B cell (primary cell): Measurements from ENCODE around the gene TRMT112. TPM values are rescaled to one million over a fixed set of nuclear protein-coding genes. Genes with fewer than 3 reads are reported as not detected.

Experiments
- ATAC-seq: fragments of 200-7000 bp; cut with Tn5 transposase; one replicate; pipeline ENCODE4 v1.10.0; 2021; ENCODE audit warnings: low read depth, mild to moderate bottlenecking, moderate number of reproducible peaks, moderate library complexity
- CTCF ChIA-PET: fragments of 350-600 bp; sonication (Branson Sonifier 250); formaldehyde crosslinking; loops from one replicate; lab custom pipeline; 2021; ENCODE audit warnings: antibody characterized with exemption, inconsistent platforms; lab: Charles Lee
- POLR2A ChIA-PET: fragments of 350-600 bp; sonication (Branson Sonifier 250); formaldehyde crosslinking; loops from one replicate; lab custom pipeline; 2021; ENCODE audit warnings: antibody characterized with exemption; lab: Charles Lee
- DNase-seq: peaks from one replicate; pipeline ENCODE4 v3.0.0; 2013
- H2AFZ ChIP-seq: 2 replicates; pipeline ENCODE4 v1.6.1; 2012; ENCODE audit warnings: mild to moderate bottlenecking, low read depth, low read length; ENCODE audit not compliant: insufficient read depth, poor library complexity, severe bottlenecking
- H3K27ac ChIP-seq, 2 donors: 1 replicate in 1 of 2; 2 replicates in 1 of 2; pipeline ENCODE4 v1.5.1; 2012 to 2013; ENCODE audit warnings: low read length in 2 of 2, mild to moderate bottlenecking in 2 of 2, moderate library complexity in 1 of 2
- H3K27me3 ChIP-seq, 4 experiments: fragments of 200-600 bp in 1 of 4; sonication (generic) in 1 of 4; replicated peaks in 1 of 4; 1 replicate in 2 of 4; 2 replicates in 2 of 4; pipeline versions ENCODE4 v1.6.1 to v1.7.0; 2013 to 2016; ENCODE audit warnings: low read length in 3 of 4, mild to moderate bottlenecking in 2 of 4, mixed read lengths in 1 of 4, moderate library complexity in 1 of 4; ENCODE audit not compliant: insufficient read depth in 4 of 4, control insufficient read depth in 3 of 4; ENCODE audit errors: control extremely low read depth in 1 of 4
- H3K36me3 ChIP-seq, 2 experiments: replicated peaks in 1 of 2; 1 replicate in 1 of 2; 2 replicates in 1 of 2; pipeline versions ENCODE4 v1.6.1 to v1.7.1; 2013; ENCODE audit warnings: low read length in 1 of 2; ENCODE audit not compliant: insufficient read depth in 2 of 2, control insufficient read depth in 1 of 2; ENCODE audit errors: control extremely low read depth in 1 of 2, extremely low read depth in 1 of 2
- H3K4me1 ChIP-seq, 2 donors: fragments of 200-600 bp in 1 of 2; sonication (generic) in 1 of 2; 1 replicate in 1 of 2; 2 replicates in 1 of 2; pipeline versions ENCODE4 v1.5.1 to v1.6.1; 2013 to 2017; ENCODE audit warnings: low read length in 2 of 2; ENCODE audit not compliant: control insufficient read depth in 2 of 2, insufficient read depth in 2 of 2
- H3K4me2 ChIP-seq: replicated peaks from 2 replicates; pipeline ENCODE3; 2012; ENCODE audit warnings: mild to moderate bottlenecking, low read depth, low read length; ENCODE audit not compliant: poor library complexity, severe bottlenecking
- H3K4me3 ChIP-seq, 5 experiments: fragments of 200-600 bp in 1 of 5; sonication (generic) in 1 of 5; 1 replicate in 3 of 5; 2 replicates in 2 of 5; pipeline versions ENCODE4 v1.5.1 to v1.7.0; 2011 to 2016; ENCODE audit warnings: low read length in 4 of 5, mild to moderate bottlenecking in 4 of 5, low read depth in 2 of 5, control low read depth in 1 of 5, moderate library complexity in 1 of 5; ENCODE audit not compliant: insufficient read depth in 1 of 5; ENCODE audit errors: control extremely low read depth in 1 of 5, extremely low read depth in 1 of 5
- H3K79me2 ChIP-seq: fragments of 200-600 bp; sonication (generic); one replicate; pipeline ENCODE4 v1.6.0; 2016; ENCODE audit warnings: low read length; ENCODE audit not compliant: control insufficient read depth, insufficient read depth
- H3K9ac ChIP-seq: fragments of 200-600 bp; sonication (generic); 2 replicates; pipeline ENCODE4 v1.6.1; 2017; ENCODE audit warnings: mild to moderate bottlenecking, low read length, moderate library complexity
- H3K9me3 ChIP-seq, 3 donors: one replicate each; pipeline versions ENCODE4 v1.6.1 to v1.7.1; 2013; ENCODE audit warnings: low read length in 2 of 3; ENCODE audit not compliant: control insufficient read depth in 2 of 3, insufficient read depth in 1 of 3; ENCODE audit errors: control extremely low read depth in 1 of 3
- H4K20me1 ChIP-seq: 2 replicates; pipeline ENCODE4 v1.6.0; 2012; ENCODE audit warnings: mild to moderate bottlenecking, low read length; ENCODE audit not compliant: insufficient read depth, control insufficient read depth, poor library complexity, severe bottlenecking
- H3K27ac Mint-ChIP-seq: one replicate; pipeline ENCODE4 v1.8.0; 2021; ENCODE audit warnings: mixed read lengths
- H3K27me3 Mint-ChIP-seq: one replicate; pipeline ENCODE4 v1.8.0; 2021; ENCODE audit warnings: mixed read lengths
- H3K4me1 Mint-ChIP-seq: one replicate; pipeline ENCODE4 v1.8.0; 2021; ENCODE audit warnings: mixed read lengths
- H3K4me3 Mint-ChIP-seq: one replicate; pipeline ENCODE4 v1.8.0; 2021; ENCODE audit warnings: mixed read lengths
- H3K9me3 Mint-ChIP-seq: one replicate; pipeline ENCODE4 v1.8.0; 2022; ENCODE audit warnings: mixed read lengths; ENCODE audit not compliant: insufficient read depth
- EZH2 ChIP-seq: IDR thresholded peaks from 2 replicates; pipeline ENCODE4 v1.6.1; 2012; ENCODE audit warnings: borderline replicate concordance, low read depth, mild to moderate bottlenecking, moderate library complexity, low read length; ENCODE audit not compliant: insufficient read depth, poor library complexity, severe bottlenecking
- whole genome bisulfite sequencing: methylation state at CpG from one replicate; pipeline ENCODE4 v1.1.5; 2013; ENCODE audit warnings: missing lambda C conversion rate; ENCODE audit not compliant: insufficient coverage; 5-methylcytosine and 5-hydroxymethylcytosine counted together
- intact Hi-C: fragments of 100-400 bp; cut with micrococcal nuclease; formaldehyde crosslinking; loops from one replicate; pipeline ENCODE4 v1.10.0; 2022
- polyA plus RNA-seq: library from polyadenylated mRNA; depleted of rRNA; stranded (reverse); fragments of >200 nt; gene quantifications from 2 replicates; pipeline ENCODE4 v1.2.3, GENCODE V29; 2012
- total RNA-seq, 2 donors: library from RNA; stranded (reverse); fragments of 120-200 nt in 1 of 2; gene quantifications; 1 replicate in 1 of 2; 2 replicates in 1 of 2; pipeline versions ENCODE4 v1.2.3 to v1.2.4, GENCODE V29; 2013 to 2022
- TF ChIP-seq, protein P1 (sequence below): fragments of 200-600 bp; IDR thresholded peaks from one replicate; pipeline ENCODE4 v1.8.0; 2022; ENCODE audit warnings: antibody characterized with exemption, mild to moderate bottlenecking

The TRMT112 gene
- total and polyA plus RNA-seq, 2 donors (not counting 1 experiment from before 2014, with no cell fraction given), result 133 to 231 TPM

DNA sequence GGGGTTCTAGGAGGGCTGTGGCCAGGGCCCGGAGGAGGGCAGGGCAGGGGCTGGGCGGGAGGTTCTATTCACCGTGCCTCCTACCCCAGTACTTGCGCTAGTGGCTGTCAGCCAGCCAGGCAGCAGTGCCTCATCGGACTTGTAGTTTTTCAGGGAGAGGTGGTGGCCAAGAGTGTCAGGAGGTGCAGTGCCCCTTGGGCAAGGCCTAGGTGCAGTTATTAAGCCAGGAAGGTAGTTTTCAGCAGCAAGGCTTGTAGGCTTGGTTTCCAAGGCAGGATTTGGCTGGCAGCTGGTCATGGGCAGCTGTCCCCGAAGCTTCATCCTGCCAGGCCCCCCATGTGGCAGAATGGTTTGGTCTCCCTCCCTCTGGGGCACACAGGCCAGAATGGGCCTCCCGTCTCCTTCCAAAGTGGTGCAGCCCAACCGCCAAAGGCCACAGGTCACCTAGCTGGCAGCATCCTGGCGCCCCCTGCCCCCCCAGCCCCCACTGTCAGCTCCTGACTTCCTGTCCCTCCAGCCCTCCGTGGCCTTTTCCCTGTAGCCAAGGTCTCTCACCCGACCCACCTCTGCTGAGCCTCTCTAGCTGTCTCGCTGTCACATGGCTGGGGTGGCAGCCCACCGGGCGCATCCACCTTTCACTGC is 31.1 kb upstream of the TRMT112 start:
- H3K9me3 Mint-ChIP-seq, result no peaks in the 10 kb centered on the region
- 92% methylated on average over 14 of the region's 14 CpGs for WGBS
- CTCF ChIA-PET, result interaction anchor here (1.4 to 3.7 kb wide), 2 partner anchors 16 to 31 kb away, joined by 3 to 16 read pairs; partner anchors contain the start of genes PRDX5 and TRMT112
- Histone ChIP-seq H3K9ac (no peak overlapping the region), H3K9me3 (no peaks in the 10 kb centered on the region), H3K27me3 (no peaks in the 10 kb centered on the region), H3K27ac (no peak overlapping the region), H3K79me2 (peaks cover 6% of the 10 kb centered on the region), H2AFZ (no peak overlapping the region), H3K4me2 (no peak overlapping the region), H3K4me1 (no peaks in the 10 kb centered on the region), H3K36me3 (peaks cover 4 to 37% of the 10 kb centered on the region in 2 experiments), H3K4me3 (no peak overlapping the region), H4K20me1 (peaks cover 22% of the 10 kb centered on the region)
- POLR2A ChIA-PET, result interaction anchor here (0.7 to 1.7 kb wide), 2 partner anchors 31 to 384 kb away, joined by 7 to 8 read pairs; partner anchors contain the start of genes PRDX5 and TRMT112
- H3K27ac Mint-ChIP-seq, result no peak overlapping the region
- intact Hi-C loops, result no loop called here
- no peak overlapping the region for H3K4me3 Mint-ChIP-seq
- no peak for ATAC-seq
- TF ChIP-seq EZH2, result no peak
- TF ChIP-seq, protein P1, sequence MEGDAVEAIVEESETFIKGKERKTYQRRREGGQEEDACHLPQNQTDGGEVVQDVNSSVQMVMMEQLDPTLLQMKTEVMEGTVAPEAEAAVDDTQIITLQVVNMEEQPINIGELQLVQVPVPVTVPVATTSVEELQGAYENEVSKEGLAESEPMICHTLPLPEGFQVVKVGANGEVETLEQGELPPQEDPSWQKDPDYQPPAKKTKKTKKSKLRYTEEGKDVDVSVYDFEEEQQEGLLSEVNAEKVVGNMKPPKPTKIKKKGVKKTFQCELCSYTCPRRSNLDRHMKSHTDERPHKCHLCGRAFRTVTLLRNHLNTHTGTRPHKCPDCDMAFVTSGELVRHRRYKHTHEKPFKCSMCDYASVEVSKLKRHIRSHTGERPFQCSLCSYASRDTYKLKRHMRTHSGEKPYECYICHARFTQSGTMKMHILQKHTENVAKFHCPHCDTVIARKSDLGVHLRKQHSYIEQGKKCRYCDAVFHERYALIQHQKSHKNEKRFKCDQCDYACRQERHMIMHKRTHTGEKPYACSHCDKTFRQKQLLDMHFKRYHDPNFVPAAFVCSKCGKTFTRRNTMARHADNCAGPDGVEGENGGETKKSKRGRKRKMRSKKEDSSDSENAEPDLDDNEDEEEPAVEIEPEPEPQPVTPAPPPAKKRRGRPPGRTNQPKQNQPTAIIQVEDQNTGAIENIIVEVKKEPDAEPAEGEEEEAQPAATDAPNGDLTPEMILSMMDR, result no peak
- H3K4me1 Mint-ChIP-seq, result peaks cover 3% of the 10 kb centered on the region
- DNase-seq, result no peak
- no peaks in the 10 kb centered on the region for H3K27me3 Mint-ChIP-seq

DNA sequence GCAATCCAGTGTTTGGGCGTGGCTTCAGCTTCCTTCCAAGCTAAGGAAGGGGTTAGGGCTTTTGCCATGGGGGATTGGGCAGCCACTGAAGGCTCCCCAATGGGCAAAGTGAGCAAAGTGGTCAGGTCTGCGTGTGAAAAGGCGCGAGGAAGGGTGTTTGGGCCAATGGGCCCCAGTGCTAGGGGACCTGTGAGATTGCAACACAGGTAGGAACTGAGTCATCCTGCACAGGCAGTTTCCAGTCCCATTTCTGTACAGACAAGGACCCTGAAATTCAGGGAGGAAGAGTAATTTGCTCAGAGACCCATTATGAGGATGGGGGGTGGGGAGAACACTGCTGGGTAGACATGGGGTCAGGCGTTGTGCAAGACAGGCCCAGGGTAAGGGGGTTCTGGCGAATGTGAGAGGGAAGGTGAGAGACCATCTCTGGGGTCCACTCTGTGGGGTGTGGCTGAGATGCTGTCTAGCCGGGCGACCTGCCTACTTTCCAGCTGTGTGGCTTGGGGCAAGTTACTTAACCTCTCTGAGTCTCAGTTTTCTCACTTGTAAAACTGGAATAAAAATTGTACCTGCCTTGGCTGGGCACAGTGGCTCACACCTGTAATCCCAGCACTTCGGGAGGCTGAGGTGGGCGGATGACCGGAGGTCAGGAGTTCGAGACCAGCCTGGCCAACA is 30.0 kb upstream of the TRMT112 start:
- Mint-ChIP-seq H3K4me1 (peaks cover 9% of the 10 kb centered on the region), H3K9me3 (no peaks in the 10 kb centered on the region), H3K4me3 (no peak overlapping the region), H3K27me3 (no peaks in the 10 kb centered on the region), H3K27ac (no peak overlapping the region)
- no peak for DNase-seq
- intact Hi-C loops, result no loop called here
- 90% methylated on average over 12 of the region's 12 CpGs for WGBS
- POLR2A ChIA-PET, result no interaction called here
- Histone ChIP-seq H3K36me3 (peaks cover 6 to 36% of the 10 kb centered on the region in 2 experiments), H2AFZ (no peak overlapping the region), H3K4me3 (no peak overlapping the region), H3K27ac (no peak overlapping the region), H3K79me2 (peaks cover 12% of the 10 kb centered on the region), H3K4me2 (no peak overlapping the region), H3K4me1 (peaks cover under 1 to 2% of the 10 kb centered on the region in 2 donors), H3K9ac (no peak overlapping the region), H4K20me1 (peaks cover 32% of the 10 kb centered on the region), H3K27me3 (no peaks in the 10 kb centered on the region), H3K9me3 (no peaks in the 10 kb centered on the region)
- CTCF ChIA-PET, result interaction anchor here (3.1 kb wide), 1 partner anchor 29 kb away, joined by 13 read pairs; the partner anchor contains the start of genes PRDX5 and TRMT112
- TF ChIP-seq, protein P1, result no peak
- TF ChIP-seq EZH2, result no peak
- ATAC-seq, result no peak
